ENCODE results near the gene GHDC. TPM values are rescaled to one million over a fixed set of nuclear protein-coding genes. Genes with fewer than 3 reads are reported as not detected.

The GHDC gene
- total and polyA plus RNA-seq, 2 of the 13 experiments (the other 11 are each of a cell fraction or from before 2014, with no cell fraction given), result 15.4 to 22.5 TPM

DNA sequence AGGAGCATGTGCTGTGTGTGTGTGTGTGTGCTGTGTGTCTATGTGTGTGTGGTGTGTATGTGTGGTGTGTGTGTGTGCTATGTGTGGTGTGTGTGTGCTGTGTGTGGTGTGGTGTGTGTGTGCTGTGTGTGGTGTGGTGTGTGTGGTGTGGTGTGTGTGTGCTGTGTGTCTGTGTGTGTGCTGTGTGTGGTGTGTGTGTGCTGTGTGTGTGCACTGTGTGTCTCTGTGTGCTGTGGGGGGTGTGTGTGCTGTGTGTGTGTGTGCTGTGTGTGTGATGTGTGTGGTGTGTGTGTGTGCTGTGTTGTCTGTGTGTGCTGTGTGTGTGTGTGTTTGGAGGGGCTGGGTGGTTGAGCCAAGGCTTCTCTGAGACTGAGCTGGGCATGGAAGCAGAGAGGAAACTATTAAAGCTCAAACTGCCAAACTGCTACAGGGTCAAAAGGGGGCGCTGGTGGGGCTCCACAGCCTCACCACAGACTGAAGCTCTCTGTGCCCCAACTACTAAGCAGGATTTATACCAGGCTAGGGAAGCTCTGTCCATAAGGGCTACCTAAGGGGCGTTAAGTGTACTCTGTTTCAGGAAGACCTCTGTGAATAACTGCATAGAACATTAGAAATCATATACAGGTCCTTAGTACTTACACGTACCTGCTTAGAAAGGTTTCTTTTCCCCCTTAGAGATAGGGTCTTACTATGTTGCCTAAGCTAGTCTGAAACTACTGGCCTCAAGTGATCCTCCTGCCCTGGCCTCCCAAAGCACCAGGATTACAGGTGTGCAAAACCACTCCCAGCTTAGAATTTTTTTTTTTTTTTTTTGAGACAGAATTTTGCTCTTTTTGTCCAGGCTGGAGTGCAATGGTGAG, 27.8 kb upstream of the GHDC start:
- H3K4me2 ChIP-seq (ENCODE audit: low read depth, low read length), result no peak overlapping the region
- CTCF ChIA-PET (ENCODE audit: low intra/inter-chr PET ratio, low total read pairs), result interaction anchor here (1.2 to 1.7 kb wide), 3 partner anchors 29 to 184 kb away, joined by 4 to 8 read pairs (median 5); no protein-coding TSS in a partner anchor
- TF ChIP-seq, protein P1, sequence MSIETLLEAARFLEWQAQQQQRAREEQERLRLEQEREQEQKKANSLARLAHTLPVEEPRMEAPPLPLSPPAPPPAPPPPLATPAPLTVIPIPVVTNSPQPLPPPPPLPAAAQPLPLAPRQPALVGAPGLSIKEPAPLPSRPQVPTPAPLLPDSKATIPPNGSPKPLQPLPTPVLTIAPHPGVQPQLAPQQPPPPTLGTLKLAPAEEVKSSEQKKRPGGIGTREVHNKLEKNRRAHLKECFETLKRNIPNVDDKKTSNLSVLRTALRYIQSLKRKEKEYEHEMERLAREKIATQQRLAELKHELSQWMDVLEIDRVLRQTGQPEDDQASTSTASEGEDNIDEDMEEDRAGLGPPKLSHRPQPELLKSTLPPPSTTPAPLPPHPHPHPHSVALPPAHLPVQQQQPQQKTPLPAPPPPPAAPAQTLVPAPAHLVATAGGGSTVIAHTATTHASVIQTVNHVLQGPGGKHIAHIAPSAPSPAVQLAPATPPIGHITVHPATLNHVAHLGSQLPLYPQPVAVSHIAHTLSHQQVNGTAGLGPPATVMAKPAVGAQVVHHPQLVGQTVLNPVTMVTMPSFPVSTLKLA (IDR thresholded peaks at IDR 0.05), result peak; percentile 16; the same call in 1 of the 2 replicates
- 0 out of 2 replicates have a peak, but pooled peaks have one; percentile 65 for TF ChIP-seq ATM (IDR thresholded peaks at IDR 0.05; ENCODE audit: borderline replicate concordance)
- TF ChIP-seq SAP130 (CRISPR knock-in tag; IDR thresholded peaks at IDR 0.05; ENCODE audit: low read depth), result peak; percentile 29; the same call in 1 of the 2 replicates
- TF ChIP-seq, protein P2, sequence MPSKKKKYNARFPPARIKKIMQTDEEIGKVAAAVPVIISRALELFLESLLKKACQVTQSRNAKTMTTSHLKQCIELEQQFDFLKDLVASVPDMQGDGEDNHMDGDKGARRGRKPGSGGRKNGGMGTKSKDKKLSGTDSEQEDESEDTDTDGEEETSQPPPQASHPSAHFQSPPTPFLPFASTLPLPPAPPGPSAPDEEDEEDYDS (CRISPR knock-in tag; IDR thresholded peaks at IDR 0.05), result no peak
- no peak for TF ChIP-seq SMAD9 (CRISPR knock-in tag; IDR thresholded peaks at IDR 0.05)
- TF ChIP-seq NCOA5 (CRISPR knock-in tag; IDR thresholded peaks at IDR 0.05), result no peak
- TF ChIP-seq ZNF678 (CRISPR knock-in tag; IDR thresholded peaks at IDR 0.05), result no peak
- no peak for TF ChIP-seq FOXK2 (IDR thresholded peaks at IDR 0.05)
- no peak for TF ChIP-seq DPF2 (CRISPR knock-in tag; IDR thresholded peaks at IDR 0.05; ENCODE audit: borderline replicate concordance, low read depth)
- TF ChIP-seq, protein P3, sequence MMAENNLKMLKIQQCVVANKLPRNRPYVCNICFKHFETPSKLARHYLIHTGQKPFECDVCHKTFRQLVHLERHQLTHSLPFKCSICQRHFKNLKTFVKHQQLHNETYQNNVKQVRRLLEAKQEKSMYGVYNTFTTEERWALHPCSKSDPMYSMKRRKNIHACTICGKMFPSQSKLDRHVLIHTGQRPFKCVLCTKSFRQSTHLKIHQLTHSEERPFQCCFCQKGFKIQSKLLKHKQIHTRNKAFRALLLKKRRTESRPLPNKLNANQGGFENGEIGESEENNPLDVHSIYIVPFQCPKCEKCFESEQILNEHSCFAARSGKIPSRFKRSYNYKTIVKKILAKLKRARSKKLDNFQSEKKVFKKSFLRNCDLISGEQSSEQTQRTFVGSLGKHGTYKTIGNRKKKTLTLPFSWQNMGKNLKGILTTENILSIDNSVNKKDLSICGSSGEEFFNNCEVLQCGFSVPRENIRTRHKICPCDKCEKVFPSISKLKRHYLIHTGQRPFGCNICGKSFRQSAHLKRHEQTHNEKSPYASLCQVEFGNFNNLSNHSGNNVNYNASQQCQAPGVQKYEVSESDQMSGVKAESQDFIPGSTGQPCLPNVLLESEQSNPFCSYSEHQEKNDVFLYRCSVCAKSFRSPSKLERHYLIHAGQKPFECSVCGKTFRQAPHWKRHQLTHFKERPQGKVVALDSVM (CRISPR knock-in tag; IDR thresholded peaks at IDR 0.05), result peak; percentile 69; the same call in 1 of the 2 replicates
- TF ChIP-seq SOX5 (CRISPR knock-in tag; IDR thresholded peaks at IDR 0.05; ENCODE audit: borderline replicate concordance), result no peak
- no peak for TF ChIP-seq POLR2G (IDR thresholded peaks at IDR 0.05; ENCODE audit: low read depth, low read length)
- TF ChIP-seq FOXM1 (CRISPR knock-in tag; IDR thresholded peaks at IDR 0.05), result no peak
- TF ChIP-seq ZNF451 (CRISPR knock-in tag; IDR thresholded peaks at IDR 0.05), result 0 out of 2 replicates have a peak, but pooled peaks have one; percentile 29
- TF ChIP-seq ZMYM4 (CRISPR knock-in tag; IDR thresholded peaks at IDR 0.05), result no peak
- TF ChIP-seq, protein P4, sequence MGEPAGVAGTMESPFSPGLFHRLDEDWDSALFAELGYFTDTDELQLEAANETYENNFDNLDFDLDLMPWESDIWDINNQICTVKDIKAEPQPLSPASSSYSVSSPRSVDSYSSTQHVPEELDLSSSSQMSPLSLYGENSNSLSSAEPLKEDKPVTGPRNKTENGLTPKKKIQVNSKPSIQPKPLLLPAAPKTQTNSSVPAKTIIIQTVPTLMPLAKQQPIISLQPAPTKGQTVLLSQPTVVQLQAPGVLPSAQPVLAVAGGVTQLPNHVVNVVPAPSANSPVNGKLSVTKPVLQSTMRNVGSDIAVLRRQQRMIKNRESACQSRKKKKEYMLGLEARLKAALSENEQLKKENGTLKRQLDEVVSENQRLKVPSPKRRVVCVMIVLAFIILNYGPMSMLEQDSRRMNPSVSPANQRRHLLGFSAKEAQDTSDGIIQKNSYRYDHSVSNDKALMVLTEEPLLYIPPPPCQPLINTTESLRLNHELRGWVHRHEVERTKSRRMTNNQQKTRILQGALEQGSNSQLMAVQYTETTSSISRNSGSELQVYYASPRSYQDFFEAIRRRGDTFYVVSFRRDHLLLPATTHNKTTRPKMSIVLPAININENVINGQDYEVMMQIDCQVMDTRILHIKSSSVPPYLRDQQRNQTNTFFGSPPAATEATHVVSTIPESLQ (CRISPR knock-in tag; conservative IDR thresholded peaks at IDR 0.05), result no peak

More for the DNA sequence above, 27.8 kb upstream of the GHDC start:
- Histone ChIP-seq H3K4me1 (ENCODE audit: insufficient read depth, low read length) (no peaks in the 10 kb centered on the region), H3K36me3 (replicated peaks in 1 of 2; ENCODE audit: control insufficient read depth in 1 of 2, insufficient read depth in 2 of 2, low read length in 2 of 2) (peaks cover 20 to 29% of the 10 kb centered on the region in 2 experiments; a peak in 4 of 5 replicates), H3K9ac (ENCODE audit: insufficient read depth, low read depth, low read length) (no peak overlapping the region), H3K27me3 (ENCODE audit: control insufficient read depth in 1 of 2, insufficient read depth in 2 of 2, low read length in 2 of 2) (no peaks in the 10 kb centered on the region), H3K4me3 (replicated peaks in 1 of 3; ENCODE audit: insufficient read depth in 1 of 3, low read depth in 2 of 3, low read length in 3 of 3) (no peak overlapping the region), H3K9me3 (ENCODE audit: low read length) (no peaks in the 10 kb centered on the region), H3K27ac (ENCODE audit: extremely low read length, insufficient read depth, low read length) (no peak overlapping the region), H2AFZ (ENCODE audit: low read length) (no peak overlapping the region), H4K20me1 (ENCODE audit: insufficient read depth, low read length) (no peaks in the 10 kb centered on the region), H3K79me2 (ENCODE audit: insufficient read depth, low read length) (no peaks in the 10 kb centered on the region)
- POLR2A ChIA-PET, result interaction anchor here (0.6 to 1.5 kb wide), 7 partner anchors 26 to 185 kb away, joined by 3 to 4 read pairs (median 3); partner anchors contain the start of genes GHDC and STAT3
- FAIRE-seq (peak; percentile 44), ATAC-seq (peak; percentile 81), DNase-seq (ENCODE audit: low spot score) (peak; percentile 56)
- intact Hi-C loops (cut with micrococcal nuclease; ENCODE audit: unreplicated experiment), result loop anchor here (2.0 to 10.0 kb wide), 2 partner anchors 27 to 63 kb away; partner anchors contain the start of gene STAT5A
- WGBS (ENCODE audit: low lambda C conversion rate), result 58% methylated on average over 3 of the region's 3 CpGs
- in situ Hi-C loops (cut with HindIII; ENCODE audit: extremely low pct_ligation_motif_present, low pct_unique_long_range_greater_than_20kb), result no loop called here
- no TSS peak for BruUV-seq (replicated peaks)
